Mucosa of descending colon (tissue), 3 donors: ENCODE data around the gene OR2B2. TPM values are rescaled to one million over a fixed set of nuclear protein-coding genes. Genes with fewer than 3 reads are reported as not detected.

Experiments
- ATAC-seq: fragments of 200-7000 bp; cut with Tn5 transposase; one replicate; pipeline ENCODE4 v1.9.1; 2020; ENCODE audit warnings: mild to moderate bottlenecking, moderate library complexity
- DNase-seq, 3 donors: peaks; one replicate each; pipeline ENCODE4 v3.0.0-alpha.2; 2020
- H3K36me3 ChIP-seq: fragments of 200-600 bp; one replicate; pipeline ENCODE4 v1.8.0; 2021; ENCODE audit warnings: low read depth, mild to moderate bottlenecking
- H3K4me1 ChIP-seq: fragments of 200-600 bp; one replicate; pipeline ENCODE4 v1.8.0; 2021; ENCODE audit warnings: low read depth, mild to moderate bottlenecking
- H3K4me3 ChIP-seq: fragments of 200-600 bp; one replicate; pipeline ENCODE4 v1.8.0; 2021; ENCODE audit warnings: mild to moderate bottlenecking
- H3K9me3 ChIP-seq: fragments of 200-600 bp; one replicate; pipeline ENCODE4 v1.8.0; 2021; ENCODE audit warnings: mild to moderate bottlenecking
- intact Hi-C, 2 donors: fragments of 100-400 bp; cut with DNase I in 1 of 2; cut with micrococcal nuclease in 1 of 2; formaldehyde crosslinking; loops; one replicate each; pipeline versions ENCODE4 v1.11.0 to v1.11.1; 2022; cut with DNase I, micrococcal nuclease
- total RNA-seq, 3 donors: library from RNA; stranded (reverse); fragmentation: NEBNext Ultra II Directional in 2 of 3; extraction: Animal tissue kit (Norgen Biotek cat#: 25700) in 2 of 3; gene quantifications; one replicate each; pipeline versions ENCODE4 v1.2.1 to v1.2.4, GENCODE V29; 2021 to 2023
- TF ChIP-seq, protein P1 (sequence below): fragments of 200-600 bp; IDR thresholded peaks from one replicate; pipeline ENCODE4 v1.8.0; 2022; ENCODE audit warnings: antibody characterized with exemption, mild to moderate bottlenecking
- donor health status: DM: no; HTN: no; CAD: no; lungs with moderate emphysema.
- donor health status: DM: no; HTN: no; CAD: no.
- donor health status: DM: no; HTN: yes; CAD: no.

OR2B2 gene
- total RNA-seq, 3 donors from 2014 or later: not detected

DNA sequence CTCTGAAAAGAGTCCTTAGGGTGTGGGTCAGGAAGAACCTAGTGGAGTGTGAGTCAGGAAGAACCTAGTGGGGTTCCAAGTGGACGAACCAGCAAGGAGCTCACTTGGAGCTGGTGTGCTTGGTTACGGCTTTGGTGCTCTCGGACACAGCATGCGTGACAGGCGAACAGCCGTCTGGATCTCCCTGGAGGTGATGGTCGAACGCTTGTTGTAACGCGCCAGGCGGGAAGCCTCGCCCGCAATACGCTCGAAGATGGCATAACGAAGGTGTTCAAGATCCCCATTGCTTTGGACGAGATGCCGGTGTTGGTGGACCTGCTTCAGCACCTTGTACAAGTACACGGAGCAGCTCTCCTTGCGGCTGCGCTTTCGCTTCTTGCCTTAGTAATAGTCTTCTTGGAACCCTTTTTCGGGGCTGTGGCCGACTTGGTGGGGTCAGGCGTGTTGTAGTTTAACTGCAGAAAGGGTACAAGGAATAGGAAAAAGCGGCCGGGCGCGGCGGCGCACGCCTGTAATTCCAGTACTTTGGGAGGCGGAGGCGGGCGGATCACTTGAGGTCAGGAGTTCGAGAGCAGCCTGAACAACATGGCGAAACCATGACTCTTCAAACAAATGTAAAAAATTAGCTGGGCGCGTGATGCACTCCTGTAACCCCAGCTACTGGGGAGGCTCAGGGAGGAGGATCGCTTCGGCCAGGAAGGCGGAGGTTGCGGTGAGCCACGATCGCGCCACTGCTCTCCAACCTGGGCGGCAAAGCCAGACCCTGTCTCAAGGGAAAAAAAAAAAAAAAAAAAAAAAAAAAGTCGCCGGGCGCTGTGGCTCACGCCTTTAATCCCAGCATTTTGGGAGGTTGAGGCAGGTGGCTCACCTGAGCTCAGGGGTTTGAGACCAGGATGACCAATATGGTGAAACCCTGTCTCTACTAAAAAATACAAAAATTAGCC is 48.0 kb downstream of the OR2B2 start:
- ATAC-seq: no peak

DNA sequence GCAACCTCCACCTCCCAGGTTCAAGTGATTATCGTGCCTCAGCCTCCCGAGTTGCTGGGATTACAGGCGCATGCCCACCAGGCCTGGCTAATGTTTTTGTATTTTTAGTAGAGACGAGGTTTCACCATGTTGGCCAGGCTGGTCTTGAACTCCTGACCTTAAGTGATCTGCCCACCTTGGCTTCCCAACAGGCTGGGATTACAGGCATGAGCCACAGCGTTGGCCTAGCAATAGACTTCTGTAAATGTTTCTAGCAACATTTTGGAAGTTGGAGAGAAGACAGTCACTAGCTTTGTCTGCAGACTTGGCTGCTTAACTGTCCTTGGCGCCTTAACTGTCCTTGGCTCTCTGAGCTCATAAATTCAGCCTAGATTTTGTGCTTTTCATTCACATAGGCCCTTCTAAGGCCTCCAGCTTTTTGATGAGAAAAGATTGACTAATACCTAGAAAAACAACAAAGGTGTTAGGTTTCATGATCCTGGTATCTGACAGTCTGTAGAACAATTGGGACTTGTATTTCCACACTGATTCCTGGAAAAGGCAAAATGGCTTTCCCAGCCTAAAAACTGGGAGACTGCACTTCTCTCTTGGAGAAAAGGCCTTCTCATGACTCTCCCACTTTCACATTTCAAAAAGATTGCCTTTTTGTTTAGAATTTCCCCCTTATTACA is 49.7 kb downstream of the OR2B2 start:
- H3K9me3 ChIP-seq: no peaks in the 10 kb centered on the region
- no peak for DNase-seq
- intact Hi-C loops: no loop called here
- ATAC-seq: no peak
- H3K4me3 ChIP-seq: no peak overlapping the region
- peaks cover 8% of the 10 kb centered on the region for H3K4me1 ChIP-seq
- no peaks in the 10 kb centered on the region for H3K36me3 ChIP-seq
- TF ChIP-seq, protein P1, sequence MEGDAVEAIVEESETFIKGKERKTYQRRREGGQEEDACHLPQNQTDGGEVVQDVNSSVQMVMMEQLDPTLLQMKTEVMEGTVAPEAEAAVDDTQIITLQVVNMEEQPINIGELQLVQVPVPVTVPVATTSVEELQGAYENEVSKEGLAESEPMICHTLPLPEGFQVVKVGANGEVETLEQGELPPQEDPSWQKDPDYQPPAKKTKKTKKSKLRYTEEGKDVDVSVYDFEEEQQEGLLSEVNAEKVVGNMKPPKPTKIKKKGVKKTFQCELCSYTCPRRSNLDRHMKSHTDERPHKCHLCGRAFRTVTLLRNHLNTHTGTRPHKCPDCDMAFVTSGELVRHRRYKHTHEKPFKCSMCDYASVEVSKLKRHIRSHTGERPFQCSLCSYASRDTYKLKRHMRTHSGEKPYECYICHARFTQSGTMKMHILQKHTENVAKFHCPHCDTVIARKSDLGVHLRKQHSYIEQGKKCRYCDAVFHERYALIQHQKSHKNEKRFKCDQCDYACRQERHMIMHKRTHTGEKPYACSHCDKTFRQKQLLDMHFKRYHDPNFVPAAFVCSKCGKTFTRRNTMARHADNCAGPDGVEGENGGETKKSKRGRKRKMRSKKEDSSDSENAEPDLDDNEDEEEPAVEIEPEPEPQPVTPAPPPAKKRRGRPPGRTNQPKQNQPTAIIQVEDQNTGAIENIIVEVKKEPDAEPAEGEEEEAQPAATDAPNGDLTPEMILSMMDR: no peak

More for the DNA sequence above, 48.0 kb downstream of the OR2B2 start:
- Histone ChIP-seq H3K36me3 (no peaks in the 10 kb centered on the region), H3K4me3 (peak overlapping the region; percentile 45), H3K9me3 (no peaks in the 10 kb centered on the region), H3K4me1 (peaks cover 8% of the 10 kb centered on the region)
- peak in 2 of 3 donors; percentile 33 to 48 for DNase-seq
- TF ChIP-seq, protein P1: no peak
- intact Hi-C loops: no loop called here

DNA sequence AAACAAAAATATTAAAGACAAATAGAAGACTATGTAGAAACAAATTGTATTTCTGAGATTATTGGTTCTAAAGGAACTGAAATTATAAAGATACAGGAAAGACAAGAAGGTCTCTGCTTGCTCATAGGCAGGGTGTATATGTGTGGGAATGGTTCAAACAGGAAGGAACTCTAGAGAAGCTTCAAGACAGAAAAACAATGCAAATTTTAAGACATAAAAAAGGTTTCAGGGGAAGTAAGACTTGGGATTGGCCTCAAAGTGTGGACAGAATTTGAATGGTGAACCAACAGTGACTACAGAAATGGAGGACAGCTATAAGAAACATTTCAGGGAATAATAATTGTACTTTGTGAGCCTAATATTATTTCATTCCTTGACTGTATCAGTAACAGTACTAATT is 50.3 kb downstream of the OR2B2 start:
- H3K4me3 ChIP-seq: no peak overlapping the region
- TF ChIP-seq, protein P1: no peak
- H3K36me3 ChIP-seq: no peaks in the 10 kb centered on the region
- no peak for DNase-seq
- H3K9me3 ChIP-seq: no peaks in the 10 kb centered on the region
- intact Hi-C loops: no loop called here
- no peak for ATAC-seq
- peaks cover 5% of the 10 kb centered on the region for H3K4me1 ChIP-seq

DNA sequence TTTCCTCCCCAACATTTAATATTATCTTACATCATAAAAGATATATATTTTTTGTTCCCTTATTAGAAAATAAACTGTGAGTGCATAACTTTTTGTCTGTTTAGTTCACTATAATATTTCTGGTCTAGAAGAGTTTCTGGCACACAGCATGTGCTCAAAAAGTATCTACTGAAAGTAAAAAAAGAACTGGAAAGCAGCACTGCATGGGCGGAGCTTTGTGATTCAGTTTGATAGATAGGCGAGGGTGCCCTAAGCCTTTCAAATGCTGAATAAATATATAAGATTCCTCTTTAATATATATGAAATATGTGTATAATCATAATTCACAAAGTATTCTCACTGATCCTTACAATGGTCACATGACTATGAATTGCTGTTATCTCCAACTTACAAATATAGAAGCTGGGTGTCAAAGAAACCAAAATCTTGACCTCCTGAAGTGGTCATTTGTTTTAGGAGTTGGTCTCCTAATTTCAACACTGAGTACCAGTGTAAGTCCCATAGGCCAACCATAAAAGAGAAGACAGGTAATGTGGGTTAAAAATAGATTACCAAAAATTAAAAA is 50.8 kb downstream of the OR2B2 start:
- peaks cover under 1% of the 10 kb centered on the region for H3K4me1 ChIP-seq
- intact Hi-C loops: no loop called here
- TF ChIP-seq, protein P1: no peak
- no peaks in the 10 kb centered on the region for H3K36me3 ChIP-seq
- DNase-seq: no peak
- no peak for ATAC-seq
- H3K9me3 ChIP-seq: no peaks in the 10 kb centered on the region
- no peak overlapping the region for H3K4me3 ChIP-seq

Other genes starting within 250 kb of the OR2B2 start
- gene OR2B6, start 44.8 kb upstream of the OR2B2 start, total RNA-seq: not detected
- gene ZNF165, start 168.2 kb upstream of the OR2B2 start, total RNA-seq: 1 to 10 TPM; 3.9 to 7.1 (median 4.0) TPM
- gene ZSCAN16, start 212.2 kb upstream of the OR2B2 start, total RNA-seq: 1 to 10 TPM; 7.4 to 9.5 (median 8.3) TPM
- 10 to 100 TPM; 11.6 to 26.7 (median 16.6) TPM for gene ZKSCAN8, start 229.5 kb upstream of the OR2B2 start, total RNA-seq